AG20443 (cell line): ENCODE measurements around the gene SFXN5.

ENCODE experiments used
- DNase-seq: peaks from one replicate; pipeline ENCODE4 v3.0.0; 2012; ENCODE audit warnings: low spot score, mixed read lengths

The SFXN5 gene

DNA sequence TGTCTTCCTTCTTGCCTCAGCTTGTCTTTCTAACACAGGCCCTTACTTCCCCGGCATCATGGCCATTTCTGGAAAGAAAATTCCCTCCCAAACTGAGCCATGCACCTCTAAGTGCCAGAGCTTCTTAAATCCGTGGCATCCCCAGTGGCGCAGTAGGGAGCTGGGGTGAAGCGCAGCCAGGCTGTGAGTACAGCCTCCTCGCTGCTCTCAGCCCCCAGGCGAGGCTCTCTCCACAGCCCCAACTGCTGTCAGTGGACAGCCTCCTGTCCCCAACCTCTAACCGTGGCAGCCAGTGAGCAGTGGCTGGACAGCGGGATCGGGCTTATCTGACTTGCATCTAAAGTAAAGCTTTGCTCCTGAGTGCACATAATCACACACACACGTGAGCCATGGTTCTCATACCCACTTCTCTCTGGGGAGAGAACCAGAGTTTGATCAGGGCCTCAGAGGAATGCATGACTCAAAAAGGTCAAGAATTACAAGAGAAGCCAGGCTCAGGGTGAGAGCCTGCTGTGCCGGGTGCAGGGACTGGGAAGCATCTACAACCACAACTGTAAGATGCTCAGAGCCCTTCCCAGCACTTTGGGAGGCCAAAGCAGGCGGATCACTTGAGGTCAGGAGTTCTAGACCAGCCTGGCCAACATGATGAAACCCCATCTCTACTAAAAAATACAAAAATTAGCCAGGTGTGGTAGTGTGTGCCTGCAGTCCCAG is 50.7 kb downstream of the SFXN5 start:
- peak; percentile 64 for DNase-seq

GRCh38 chr2:73020306-73020656 is 51.2 kb downstream of the SFXN5 start:
- no peak for DNase-seq

- DNase-seq: no peak
Observed at GRCh38 chr2:73018188-73018825, 53.2 kb downstream of the SFXN5 start.

DNA sequence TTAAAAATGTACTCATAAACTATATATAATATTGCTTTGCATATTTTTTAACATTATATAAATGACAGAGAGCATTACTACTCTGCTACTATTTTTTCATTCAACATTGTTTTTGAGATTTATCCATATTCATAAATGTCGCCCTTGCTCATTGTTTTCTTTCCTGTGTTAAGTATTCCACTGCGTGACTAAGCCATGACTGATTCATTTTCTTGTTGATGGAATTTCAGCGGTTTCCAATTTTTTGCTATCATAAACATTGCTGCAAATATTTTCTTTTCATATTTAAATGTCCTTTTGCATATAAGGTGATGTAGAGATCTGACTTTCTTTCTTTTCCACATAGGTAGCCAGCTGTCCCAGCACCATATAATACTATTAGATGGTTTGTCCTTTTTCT is 57.6 kb downstream of the SFXN5 start:
- no peak for DNase-seq

DNA sequence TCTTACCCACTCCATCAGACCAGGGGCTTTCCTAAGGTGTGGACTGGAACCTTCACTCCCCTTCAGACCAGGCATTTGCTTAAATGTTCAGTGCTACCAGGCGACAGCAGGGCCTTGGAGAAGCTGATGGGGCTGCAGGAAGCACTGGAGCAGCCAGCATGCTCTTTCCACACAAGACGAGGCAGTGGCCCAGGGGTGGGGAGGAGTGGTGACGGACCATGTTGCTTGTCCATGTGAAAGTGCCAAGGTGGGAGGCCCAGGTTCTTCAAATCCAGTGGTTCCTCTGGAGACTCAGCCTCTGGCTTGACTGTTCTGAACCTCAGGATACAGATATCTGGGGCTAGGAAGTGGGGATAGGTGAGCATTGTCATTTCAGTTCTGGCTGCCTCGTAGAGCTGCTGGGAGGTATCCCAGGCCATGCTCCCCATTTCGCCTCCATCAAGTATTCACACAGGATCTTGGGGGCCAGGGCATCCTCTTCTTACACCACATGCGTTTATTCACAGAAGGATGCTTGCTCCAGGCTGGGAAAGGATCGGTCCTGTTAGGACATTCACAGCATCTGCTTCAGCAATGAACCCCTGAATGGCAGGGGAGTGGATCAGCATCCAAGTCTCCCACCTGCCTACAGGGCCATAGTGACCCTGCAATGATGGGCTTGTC is 62.2 kb downstream of the SFXN5 start:
- DNase-seq: no peak

DNA sequence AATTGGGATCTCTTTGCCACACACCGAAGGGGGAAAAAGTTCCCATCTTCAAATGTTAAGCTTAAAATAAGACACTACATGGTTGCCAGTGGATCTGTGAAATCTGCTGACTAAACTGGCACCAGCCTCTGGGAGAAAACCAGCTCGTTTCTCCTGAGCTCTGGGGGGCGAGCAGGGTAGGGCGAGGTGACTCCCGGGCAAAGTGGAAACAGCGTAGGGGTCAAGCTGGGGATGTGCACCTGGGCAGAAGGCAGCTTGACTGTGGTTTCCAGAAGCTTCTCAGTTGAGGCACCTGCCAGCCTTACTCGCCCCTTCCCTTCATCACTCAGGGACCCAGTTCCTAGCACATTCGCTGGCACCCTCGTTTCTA is 62.8 kb downstream of the SFXN5 start:
- no peak for DNase-seq

GRCh38 chr2:73007991-73008765 is 63.3 kb downstream of the SFXN5 start:
- DNase-seq: no peak

GRCh38 chr2:73006969-73007710 is 64.4 kb downstream of the SFXN5 start:
- DNase-seq: no peak

DNA sequence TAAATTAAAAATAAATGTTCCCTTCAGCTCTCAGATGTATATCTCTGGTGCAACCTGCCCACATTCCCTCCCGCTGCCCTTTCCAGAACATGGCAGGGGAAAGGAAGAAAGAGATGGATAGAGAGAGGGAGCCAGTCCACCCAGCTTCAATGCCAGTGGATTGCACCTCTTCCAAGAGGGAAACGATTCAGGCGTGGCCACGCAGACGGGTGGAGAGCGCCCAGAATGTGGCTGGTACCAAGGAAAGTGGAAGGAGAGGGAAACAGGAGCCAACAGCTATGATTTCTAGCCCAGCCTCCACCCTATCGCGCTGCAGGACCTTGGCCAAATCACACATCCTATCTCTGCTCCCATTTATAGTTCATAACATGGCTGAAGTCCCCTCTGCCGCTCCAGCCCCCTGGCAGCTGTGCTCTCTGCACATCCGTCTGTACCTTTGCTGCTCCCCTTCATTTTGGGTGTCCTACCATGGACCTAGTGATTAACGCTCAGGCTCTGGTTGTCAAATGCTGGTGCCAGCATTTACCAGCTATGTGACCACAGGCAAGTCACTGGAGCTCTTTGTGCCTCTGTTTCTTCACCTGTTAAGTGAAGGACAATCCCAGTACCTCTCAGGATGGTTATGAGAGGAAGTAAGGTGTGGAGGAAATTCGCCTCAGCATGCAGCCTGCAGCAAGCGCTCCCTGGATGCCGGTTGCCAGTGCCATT is 66.5 kb downstream of the SFXN5 start:
- no peak for DNase-seq

DNA sequence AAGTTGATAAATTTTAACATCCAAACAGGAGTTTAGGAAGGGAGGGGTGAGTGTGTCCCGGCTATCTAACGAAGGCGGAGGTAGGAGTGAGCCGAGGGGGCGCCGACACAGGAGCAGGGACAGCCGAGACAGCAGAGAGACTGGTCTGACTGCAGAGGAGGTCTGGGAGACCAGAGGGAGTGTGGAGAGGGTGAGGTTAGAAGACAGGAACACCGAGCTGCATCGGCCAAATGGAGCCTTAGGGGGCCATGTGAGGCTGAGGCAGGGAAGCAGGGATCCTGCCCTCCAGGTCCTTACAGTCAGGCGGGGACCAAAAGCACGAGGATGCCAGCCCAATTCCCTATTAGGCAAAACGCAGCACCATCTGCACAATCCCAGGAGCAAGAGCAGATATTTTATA is 67.0 kb downstream of the SFXN5 start:
- no peak for DNase-seq

DNA sequence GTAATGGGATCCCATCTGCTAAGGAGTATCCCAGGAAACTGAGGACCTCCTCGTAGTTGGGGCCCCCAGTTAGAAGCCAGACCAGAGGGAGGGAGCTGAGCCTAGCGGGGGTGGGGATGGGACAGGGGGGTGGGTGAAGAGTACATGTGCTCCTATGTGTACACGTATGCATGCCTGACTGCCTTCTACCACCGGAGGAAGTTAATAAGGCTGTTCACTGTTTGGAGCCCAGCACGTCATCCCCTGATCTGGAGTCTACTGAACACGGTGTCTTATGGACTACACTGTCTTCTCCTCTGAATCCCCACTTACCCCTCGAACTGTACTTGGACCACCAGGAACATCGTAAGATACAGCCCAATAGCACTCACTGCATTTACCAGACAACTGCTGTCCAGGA is 68.5 kb downstream of the SFXN5 start:
- no peak for DNase-seq

GRCh38 chr2:73000808-73001570 is 70.5 kb downstream of the SFXN5 start:
- DNase-seq: no peak

GRCh38 chr2:72999729-73000725 is 71.5 kb downstream of the SFXN5 start:
- no peak for DNase-seq

DNA sequence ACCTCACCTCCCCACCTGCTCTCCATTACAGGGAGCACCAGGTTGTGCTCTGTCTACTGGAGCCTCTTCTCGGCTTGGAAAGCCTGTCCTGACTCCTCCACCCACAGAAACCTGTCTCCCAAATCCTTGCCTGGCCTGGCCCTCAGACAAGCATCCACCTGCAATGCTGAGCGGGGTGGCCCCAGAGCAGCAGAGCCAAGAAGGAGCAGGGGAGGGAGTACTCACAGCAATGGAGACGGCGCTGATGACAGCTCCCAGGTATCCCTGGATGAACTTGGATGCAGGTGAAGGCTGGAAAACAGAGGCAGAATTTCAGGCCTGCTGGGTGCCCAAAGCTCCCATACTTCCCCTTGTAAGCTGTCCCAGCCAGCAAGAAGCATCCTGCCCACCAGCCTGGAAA is 72.8 kb downstream of the SFXN5 start:
- no peak for DNase-seq

- DNase-seq: no peak
Observed at GRCh38 chr2:72998234-72998651, 73.3 kb downstream of the SFXN5 start.

DNA sequence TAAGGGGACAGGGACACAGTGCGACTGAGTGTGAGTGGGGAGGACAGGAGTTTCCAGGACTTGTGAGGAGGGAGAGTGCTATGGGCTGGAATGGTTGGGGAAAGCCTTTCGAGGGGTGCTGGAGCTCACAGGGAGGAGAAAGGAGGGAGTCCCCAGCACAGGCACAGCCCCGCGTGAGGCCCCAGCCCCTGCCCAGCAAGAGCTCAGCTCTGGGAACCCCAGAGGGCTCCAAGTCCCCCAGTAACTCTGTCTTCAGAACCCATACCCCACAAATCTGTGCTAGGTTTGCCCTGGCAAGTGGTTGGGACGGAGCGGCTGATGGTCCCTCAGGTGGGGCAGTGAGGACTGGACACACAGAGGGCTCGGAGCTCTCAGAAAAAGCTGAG is 75.4 kb downstream of the SFXN5 start:
- DNase-seq: no peak

GRCh38 chr2:72995430-72996116 is 75.9 kb downstream of the SFXN5 start:
- DNase-seq: no peak

GRCh38 chr2:72994991-72995380 is 76.5 kb downstream of the SFXN5 start:
- no peak for DNase-seq
